SK-N-MC (cell line): ENCODE data around the gene PTPRG.

Experiments used
- EZH2 ChIP-seq: fragments of 200-600 bp; sonication (generic); IDR thresholded peaks from one replicate; pipeline ENCODE4 v1.6.1; 2017; ENCODE audit warnings: antibody characterized with exemption
- POLR2AphosphoS5 ChIP-seq: IDR thresholded peaks from 2 replicates; pipeline ENCODE4 v1.6.1; 2012; ENCODE audit warnings: mild to moderate bottlenecking, low read depth, low read length, borderline replicate concordance

- TF ChIP-seq EZH2 (no peak), POLR2AphosphoS5 (no peak)
Measured at GRCh38 chr3:62281726-62282125, 720.4 kb downstream of the PTPRG start.
